Activated T-cell treated with anti-CD3 and anti-CD28 coated beads, Interleukin-2, amount 50 U/mL, for 24 hours (primary cell): Measurements from ENCODE around the gene DSC2.
"Not testable (repeated sequence)": the region's sequence is repeated elsewhere in the genome, so short reads cannot be mapped to it uniquely, and the experiment has no call there.

Experiments used
- DNase-seq: peaks from one replicate; pipeline ENCODE4 v3.0.0-alpha.2; 2020
- H3K27ac Mint-ChIP-seq: 2 replicates; pipeline ENCODE4 v1.8.0; 2020; ENCODE audit warnings: mild to moderate bottlenecking, mixed read lengths
- H3K27me3 Mint-ChIP-seq: 2 replicates; pipeline ENCODE4 v1.8.0; 2020; ENCODE audit warnings: mixed read lengths
- H3K36me3 Mint-ChIP-seq: 2 replicates; pipeline ENCODE4 v1.8.0; 2020; ENCODE audit warnings: low read depth, mixed read lengths
- H3K4me1 Mint-ChIP-seq: 2 replicates; pipeline ENCODE4 v1.8.0; 2020; ENCODE audit warnings: low read depth, mixed read lengths
- H3K4me3 Mint-ChIP-seq: 2 replicates; pipeline ENCODE4 v1.8.0; 2020; ENCODE audit warnings: mild to moderate bottlenecking, moderate library complexity, mixed read lengths
- H3K9me3 Mint-ChIP-seq: 2 replicates; pipeline ENCODE4 v1.8.0; 2020; ENCODE audit warnings: mixed read lengths

The DSC2 gene

DNA sequence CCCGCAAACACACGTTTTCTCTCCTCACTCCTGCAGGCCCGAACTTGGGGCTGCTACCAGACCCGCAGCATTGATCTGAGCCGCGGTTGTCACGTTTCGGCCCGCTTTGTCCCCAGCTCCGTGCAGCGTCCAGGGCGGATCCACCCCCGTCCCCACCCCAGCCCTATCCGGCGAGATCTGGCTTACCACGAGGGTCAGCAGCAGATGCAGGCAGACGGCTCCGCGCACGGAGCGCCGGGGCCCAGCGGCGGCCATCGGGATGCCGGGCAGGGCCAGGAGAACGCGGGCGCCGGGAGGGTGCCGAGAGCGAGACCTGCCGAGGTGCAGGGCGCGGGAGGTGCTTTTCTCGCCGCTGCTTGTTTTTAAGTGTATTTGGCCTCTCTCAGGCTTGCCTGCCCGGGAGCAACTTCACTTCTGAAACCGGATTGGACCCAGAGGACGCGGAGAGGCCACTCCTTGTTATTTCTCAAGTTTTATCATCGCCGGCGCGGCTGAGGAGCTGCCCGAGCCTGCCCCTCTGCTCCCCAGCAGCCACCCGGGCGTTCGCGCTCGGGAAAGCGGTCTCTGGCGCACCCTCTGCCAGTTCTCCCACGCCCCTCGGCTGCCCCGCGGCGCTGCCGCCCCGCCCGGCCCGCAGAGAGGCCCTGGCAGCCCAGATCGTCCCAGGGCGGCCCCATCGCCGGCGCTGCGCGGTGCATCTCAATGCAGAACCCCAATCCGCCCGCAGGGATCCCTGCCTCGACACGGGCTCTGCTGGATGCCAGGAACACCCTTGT, 59.6 kb downstream of the DSC2 start, which contains the start of gene DSC3:
TSS of gene DSC3 (minus strand) at position 337 of the 776 bp plus-strand sequence. CDS start at position 255, 82 bp downstream.
- DNase-seq = peak; percentile 24
- H3K9me3 Mint-ChIP-seq = peaks cover 4% of the 10 kb centered on the region
- H3K27ac Mint-ChIP-seq = no peak within 1 kb of the TSS
- H3K4me3 Mint-ChIP-seq = peak within 1 kb of the TSS; percentile 12
- H3K4me1 Mint-ChIP-seq = peaks cover 3% of the 10 kb centered on the region
- peaks cover 3% of the 10 kb centered on the region for H3K36me3 Mint-ChIP-seq
- H3K27me3 Mint-ChIP-seq = peaks cover 39% of the 10 kb centered on the region

DNA sequence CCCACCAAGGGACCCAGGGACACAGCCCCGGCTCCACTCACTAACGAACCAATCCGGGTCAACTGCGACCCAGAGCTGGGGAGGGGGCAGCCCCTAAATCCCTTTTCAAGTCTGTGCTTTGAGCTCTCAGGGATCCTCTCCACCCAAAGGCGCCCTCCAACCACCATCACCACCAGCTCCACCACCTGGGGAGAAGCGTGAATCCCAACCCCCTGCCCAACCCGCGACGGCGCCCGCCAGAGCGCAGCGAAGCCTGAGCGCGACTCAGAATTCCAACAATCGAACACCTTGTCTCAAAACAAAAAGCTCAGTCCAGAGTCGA, 60.2 kb downstream of the DSC2 start:
- Mint-ChIP-seq H3K27me3 (peaks cover 39% of the 10 kb centered on the region), H3K9me3 (peaks cover 4% of the 10 kb centered on the region), H3K27ac (no peak overlapping the region), H3K36me3 (peaks cover 3% of the 10 kb centered on the region), H3K4me1 (peaks cover 3% of the 10 kb centered on the region), H3K4me3 (peak overlapping the region; percentile 12)
- DNase-seq = no peak

DNA sequence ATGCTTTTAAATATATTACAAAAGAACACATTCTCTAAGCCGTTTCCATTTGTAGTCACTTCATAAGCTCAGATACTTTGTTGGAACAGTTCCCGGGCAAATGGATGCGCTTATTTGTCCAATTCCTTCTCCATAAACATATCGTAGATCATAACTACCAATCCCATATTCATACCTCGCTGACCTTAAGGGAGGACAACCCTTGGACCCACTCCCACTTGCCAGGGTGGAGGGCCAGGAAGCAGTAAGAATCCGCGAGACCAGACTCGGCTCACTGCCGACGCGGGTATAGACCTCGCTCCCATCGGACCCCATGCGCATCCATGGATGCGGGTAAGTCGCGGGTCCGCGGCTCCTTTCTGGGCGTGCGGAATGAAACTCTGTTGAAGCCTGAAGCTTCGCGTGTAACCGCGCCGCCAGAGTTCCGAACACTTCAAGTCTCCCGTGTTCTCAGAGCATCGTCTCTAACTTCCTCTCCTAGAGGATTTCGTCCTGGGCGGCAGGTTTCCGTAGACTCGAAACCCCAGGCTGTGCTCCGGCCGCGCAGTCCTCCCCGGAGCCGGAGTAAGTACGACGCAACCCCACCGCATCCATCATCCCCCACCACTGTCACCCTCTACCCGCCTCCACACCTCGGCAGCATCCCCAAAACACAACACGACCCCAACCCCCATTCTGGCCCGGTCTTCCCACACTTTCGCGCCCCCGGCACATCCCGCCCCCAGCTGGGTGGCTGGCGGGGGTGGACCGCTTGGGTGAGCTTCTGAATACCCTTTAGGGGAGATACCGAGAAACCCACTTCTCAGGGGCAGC, 60.7 kb downstream of the DSC2 start:
- H3K4me3 Mint-ChIP-seq = no peak overlapping the region
- H3K27ac Mint-ChIP-seq = no peak overlapping the region
- peaks cover 3% of the 10 kb centered on the region for H3K36me3 Mint-ChIP-seq
- peak; percentile 22 for DNase-seq
- H3K9me3 Mint-ChIP-seq = peaks cover 4% of the 10 kb centered on the region
- peaks cover 39% of the 10 kb centered on the region for H3K27me3 Mint-ChIP-seq
- peaks cover 3% of the 10 kb centered on the region for H3K4me1 Mint-ChIP-seq

DNA sequence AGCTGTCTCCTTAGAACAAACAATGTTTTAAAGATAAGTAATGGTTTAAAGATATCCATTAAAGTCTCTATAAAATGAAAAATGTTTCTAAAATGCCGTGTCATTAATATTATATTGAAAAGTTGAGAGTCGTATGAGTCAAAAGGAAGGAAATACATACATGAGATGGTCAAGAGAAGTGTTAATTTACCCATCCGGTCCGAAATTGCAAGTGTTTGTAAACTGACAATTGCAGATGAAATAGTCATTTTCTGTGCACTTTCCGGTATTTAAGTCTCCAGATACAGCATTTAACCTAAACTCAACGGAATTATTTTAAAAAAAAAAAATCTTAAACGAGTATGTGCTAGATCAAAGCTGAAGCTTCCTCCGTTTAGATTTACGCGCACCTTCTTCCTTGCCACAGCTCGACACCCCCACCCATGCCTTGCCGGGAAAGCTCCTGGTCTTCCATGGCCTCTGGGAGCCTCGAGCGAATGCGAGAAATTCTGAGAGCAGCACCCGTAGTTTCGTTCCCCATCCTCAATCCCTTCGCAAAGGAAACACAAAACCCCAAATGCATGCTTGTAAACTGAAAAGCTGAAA, 61.4 kb downstream of the DSC2 start:
- H3K4me3 Mint-ChIP-seq = no peak overlapping the region
- peaks cover 3% of the 10 kb centered on the region for H3K36me3 Mint-ChIP-seq
- peaks cover 4% of the 10 kb centered on the region for H3K9me3 Mint-ChIP-seq
- peaks cover 3% of the 10 kb centered on the region for H3K4me1 Mint-ChIP-seq
- peaks cover 39% of the 10 kb centered on the region for H3K27me3 Mint-ChIP-seq
- no peak overlapping the region for H3K27ac Mint-ChIP-seq
- no peak for DNase-seq

DNA sequence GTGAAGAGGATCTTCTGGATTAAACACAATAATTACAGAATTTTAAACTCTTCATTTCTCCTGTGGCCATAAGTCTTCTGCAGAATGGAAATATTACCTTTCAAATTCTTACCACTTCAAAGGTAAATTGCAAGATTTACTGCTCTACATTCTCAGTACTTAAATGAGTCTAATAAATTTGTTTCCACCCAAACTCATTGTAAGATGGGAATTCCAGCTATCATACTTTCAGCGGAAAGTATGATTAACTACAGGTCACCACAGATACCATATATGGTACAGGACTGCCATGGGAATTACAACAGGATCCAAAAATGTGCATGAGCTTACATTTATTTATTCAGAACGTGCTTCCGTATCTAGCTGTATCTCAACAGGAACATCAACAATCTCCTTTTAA, 62.8 kb downstream of the DSC2 start:
- H3K27me3 Mint-ChIP-seq = peaks cover 38% of the 10 kb centered on the region

DNA sequence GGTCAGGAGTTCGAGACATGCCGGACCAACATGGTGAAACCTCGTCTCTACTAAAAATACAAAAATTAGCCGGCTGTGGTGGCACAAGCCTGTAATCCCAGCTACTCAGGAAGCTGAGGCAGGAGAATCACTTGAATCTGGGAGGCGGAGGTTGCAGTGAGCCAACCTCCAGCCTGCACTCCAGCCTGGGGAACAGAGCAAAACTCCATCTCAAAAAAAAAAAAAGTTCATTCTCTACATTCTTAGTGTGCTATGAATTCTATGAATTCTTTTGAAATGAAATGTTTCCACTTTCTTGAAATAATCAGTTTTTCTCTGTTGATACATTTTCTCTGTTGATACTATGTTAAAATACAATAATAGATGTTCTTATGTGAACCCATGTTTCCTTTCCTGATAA, 64.5 kb downstream of the DSC2 start:
- H3K36me3 Mint-ChIP-seq, DNase-seq, H3K9me3 Mint-ChIP-seq, H3K4me1 Mint-ChIP-seq, H3K4me3 Mint-ChIP-seq, H3K27ac Mint-ChIP-seq: not testable (repeated sequence)
- H3K27me3 Mint-ChIP-seq = peaks cover 23% of the 10 kb centered on the region

More for the DNA sequence above, 62.8 kb downstream of the DSC2 start:
- Mint-ChIP-seq H3K4me3 (no peak overlapping the region), H3K4me1 (peaks cover 3% of the 10 kb centered on the region), H3K27ac (no peak overlapping the region), H3K36me3 (peaks cover 3% of the 10 kb centered on the region), H3K9me3 (peaks cover 2% of the 10 kb centered on the region)
- no peak for DNase-seq

DNA sequence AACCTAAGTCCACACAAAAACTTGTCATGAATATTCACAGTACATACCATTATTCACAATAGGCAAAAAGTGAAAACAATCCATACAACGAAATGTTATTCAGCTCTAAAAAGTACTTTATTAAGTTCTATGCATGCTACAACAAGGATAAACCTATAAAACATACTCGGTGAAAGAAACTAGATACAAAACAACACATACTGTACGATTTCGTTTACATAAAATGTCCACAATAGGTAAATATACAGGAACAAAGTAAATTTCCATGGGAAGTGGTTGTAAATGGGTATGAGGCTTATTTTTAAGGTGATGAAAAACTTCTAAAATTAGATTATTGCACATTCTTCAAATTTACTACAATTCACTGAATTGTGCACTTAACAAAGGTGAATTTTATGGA, 67.7 kb downstream of the DSC2 start:
- H3K27ac Mint-ChIP-seq = no peak overlapping the region
- H3K4me3 Mint-ChIP-seq = no peak overlapping the region
- no peaks in the 10 kb centered on the region for H3K27me3 Mint-ChIP-seq
- DNase-seq = no peak
- H3K36me3 Mint-ChIP-seq = no peaks in the 10 kb centered on the region
- peaks cover 3% of the 10 kb centered on the region for H3K9me3 Mint-ChIP-seq
- no peaks in the 10 kb centered on the region for H3K4me1 Mint-ChIP-seq

DNA sequence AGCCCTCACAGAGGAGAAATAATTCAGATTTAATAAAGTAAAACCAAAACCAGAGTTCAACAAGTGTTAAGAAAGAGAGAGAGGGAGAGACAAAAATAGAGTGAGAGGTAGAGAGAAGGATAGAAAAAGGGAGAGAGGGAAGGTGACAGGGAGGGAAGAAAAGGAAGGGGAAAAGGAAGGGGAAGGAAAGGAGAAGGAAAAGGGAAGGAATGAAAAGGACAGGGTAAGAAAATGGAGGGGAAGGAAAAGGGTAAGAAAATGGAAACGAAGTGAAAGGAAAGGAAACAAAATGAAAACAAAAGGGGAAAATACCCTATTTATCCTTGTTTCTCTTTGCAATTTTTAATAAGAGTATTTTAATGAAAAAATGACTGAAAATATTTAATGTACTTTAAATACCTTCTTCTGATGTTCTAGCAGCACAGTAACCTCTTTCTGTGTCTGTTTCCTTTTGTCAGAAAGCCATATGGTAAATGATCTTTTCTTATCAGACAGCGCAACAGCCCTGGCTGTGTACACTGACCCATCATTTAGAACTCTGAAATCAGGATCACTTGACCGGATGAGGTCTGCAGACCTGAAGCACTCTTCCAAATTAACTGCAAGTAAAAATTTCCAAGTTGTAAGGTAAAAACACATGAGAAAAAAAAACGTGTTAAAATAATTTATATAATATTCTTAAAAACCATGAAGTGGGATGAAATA, 71.5 kb downstream of the DSC2 start:
- no peak overlapping the region for H3K27ac Mint-ChIP-seq
- H3K4me1 Mint-ChIP-seq = no peaks in the 10 kb centered on the region
- H3K9me3 Mint-ChIP-seq = peaks cover 6% of the 10 kb centered on the region
- no peaks in the 10 kb centered on the region for H3K27me3 Mint-ChIP-seq
- H3K4me3 Mint-ChIP-seq = no peak overlapping the region
- no peaks in the 10 kb centered on the region for H3K36me3 Mint-ChIP-seq
- no peak for DNase-seq

DNA sequence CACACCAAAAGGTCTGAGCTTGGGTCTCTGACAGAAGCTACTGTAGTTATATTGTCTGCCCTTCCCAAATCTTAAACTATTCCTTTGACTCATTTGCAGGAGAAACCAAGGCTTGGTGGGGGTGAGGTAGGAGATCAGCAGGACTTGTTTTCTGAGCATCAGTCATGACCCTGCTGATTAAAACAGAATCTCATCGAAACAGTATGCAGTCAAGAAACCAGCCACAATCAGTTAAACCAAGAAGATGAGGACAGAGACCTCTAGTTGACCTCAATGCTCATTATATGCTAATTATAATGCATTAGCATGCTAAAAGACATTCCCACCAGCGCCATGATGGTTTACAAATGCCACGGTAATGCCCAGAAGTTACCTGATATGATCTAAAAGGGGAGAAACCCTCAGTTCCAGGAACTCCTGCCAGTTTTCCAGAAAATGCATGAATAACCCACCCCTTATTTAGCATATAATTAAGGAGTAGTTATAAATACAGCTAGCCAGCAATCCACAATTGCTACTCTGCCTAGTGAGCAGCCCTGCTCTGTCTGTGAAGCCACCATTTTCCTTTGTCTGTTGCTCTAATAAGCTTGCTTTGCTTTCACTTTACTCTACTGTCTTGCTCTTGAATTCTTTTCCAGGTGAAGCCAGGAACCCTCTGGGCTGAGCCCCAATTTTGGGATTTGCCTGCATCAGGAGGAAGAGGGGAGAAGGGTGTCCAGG, 86.3 kb downstream of the DSC2 start:
- Mint-ChIP-seq H3K4me1 (no peaks in the 10 kb centered on the region), H3K27ac (no peak overlapping the region), H3K9me3 (peaks cover 2% of the 10 kb centered on the region), H3K36me3 (no peaks in the 10 kb centered on the region), H3K4me3 (no peak overlapping the region), H3K27me3 (no peaks in the 10 kb centered on the region)
- no peak for DNase-seq

DNA sequence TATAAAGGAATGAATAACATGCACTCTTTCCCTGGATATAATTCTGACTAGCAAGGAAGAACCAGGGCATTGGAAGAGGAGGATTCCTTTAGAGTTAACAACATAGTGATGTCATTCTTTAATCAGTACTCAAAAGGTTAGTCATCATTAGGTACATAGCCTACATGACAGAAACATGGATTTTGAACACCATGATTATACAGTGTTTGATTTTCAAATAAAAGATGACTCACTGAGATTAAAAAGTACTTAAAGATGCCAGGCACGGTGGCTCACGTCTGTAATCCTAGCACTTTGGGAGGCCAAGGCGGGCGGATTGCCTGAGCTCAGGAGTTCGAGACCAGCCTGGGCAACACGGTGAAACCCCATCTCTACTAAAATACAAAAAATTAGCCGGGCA, 90.8 kb downstream of the DSC2 start:
- not testable (repeated sequence) for H3K9me3 Mint-ChIP-seq, H3K36me3 Mint-ChIP-seq, DNase-seq, H3K4me3 Mint-ChIP-seq, H3K27me3 Mint-ChIP-seq, H3K27ac Mint-ChIP-seq, H3K4me1 Mint-ChIP-seq

DNA sequence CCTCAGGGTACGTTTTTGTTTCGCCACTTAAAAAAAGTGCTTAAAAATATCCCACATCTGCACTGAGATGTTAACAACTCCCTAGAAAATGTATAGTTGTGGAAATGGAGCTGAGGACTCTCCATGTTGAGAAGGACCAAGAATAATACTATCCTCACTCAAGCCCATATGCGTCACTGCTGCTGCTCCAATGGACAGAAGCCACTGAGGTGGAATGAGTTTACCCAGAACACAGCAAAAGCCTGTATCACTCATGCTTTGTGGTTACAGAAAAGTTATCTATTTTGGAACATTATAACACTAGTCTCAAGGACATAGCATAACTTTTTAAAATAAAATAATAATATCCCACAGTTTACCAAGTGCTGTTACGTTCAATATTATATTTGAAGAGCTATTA, 91.6 kb downstream of the DSC2 start:
- DNase-seq = no peak
- no peaks in the 10 kb centered on the region for H3K27me3 Mint-ChIP-seq
- H3K4me1 Mint-ChIP-seq = no peaks in the 10 kb centered on the region
- H3K4me3 Mint-ChIP-seq = no peak overlapping the region
- no peaks in the 10 kb centered on the region for H3K36me3 Mint-ChIP-seq
- H3K9me3 Mint-ChIP-seq = peaks cover 3% of the 10 kb centered on the region
- no peak overlapping the region for H3K27ac Mint-ChIP-seq
